Ovary (tissue), 9 donors: ENCODE results near the gene CIDEA. TPM values are rescaled to one million over a fixed set of nuclear protein-coding genes. Genes with fewer than 3 reads are reported as not detected.

Source experiments
- DNase-seq, 5 donors: peaks; one replicate each; pipeline ENCODE4 v3.0.0-alpha.2; 2019 to 2020
- H3K27ac ChIP-seq, 2 donors: fragments of 200-600 bp; one replicate each; pipeline versions ENCODE4 v1.5.1 to v1.8.0; 2019 to 2022
- H3K27me3 ChIP-seq: fragments of 200-600 bp; one replicate; pipeline ENCODE4 v1.8.0; 2022
- H3K36me3 ChIP-seq: fragments of 200-600 bp; sonication (generic); one replicate; pipeline ENCODE4 v1.5.1; 2019
- H3K4me1 ChIP-seq: one replicate; pipeline ENCODE4 v1.8.1; 2013; ENCODE audit warnings: mild to moderate bottlenecking, moderate library complexity; ENCODE audit not compliant: insufficient read depth
- H3K4me3 ChIP-seq: fragments of 200-600 bp; sonication (generic); one replicate; pipeline ENCODE4 v1.5.1; 2017
- H3K9me3 ChIP-seq, 2 donors: fragments of 200-600 bp in 1 of 2; sonication (generic) in 1 of 2; one replicate each; pipeline versions ENCODE4 v1.5.1 to v1.8.1; 2013 to 2019; ENCODE audit warnings: mild to moderate bottlenecking in 1 of 2, moderate library complexity in 1 of 2
- CTCF ChIP-seq, 3 donors: fragments of 450-650 bp in 2 of 3; fragments of 200-600 bp in 1 of 3; IDR thresholded peaks; one replicate each; pipeline versions ENCODE4 v1.5.1 to v1.8.0; 2016 to 2022; ENCODE audit warnings: antibody characterized with exemption in 3 of 3, mild to moderate bottlenecking in 1 of 3
- EP300 ChIP-seq: sonication (generic); formaldehyde crosslinking; IDR thresholded peaks from one replicate; pipeline ENCODE4 v1.6.1; 2017; ENCODE audit warnings: antibody characterized with exemption
- POLR2A ChIP-seq: fragments of 450-650 bp; IDR thresholded peaks from one replicate; pipeline ENCODE4 v1.6.1; 2017; ENCODE audit warnings: antibody characterized with exemption, mild to moderate bottlenecking, moderate library complexity
- WGBS, 3 donors: extraction: QIAGEN DNeasy Blood & Tissue Kit in 1 of 3; methylation state at CpG; one replicate each; pipeline versions ENCODE4 v1.1.5 to v1.1.7; 2013 to 2017; 5-methylcytosine and 5-hydroxymethylcytosine counted together
- intact Hi-C, 4 donors: fragments of 100-400 bp; cut with DNase I; formaldehyde crosslinking; loops; one replicate each; pipeline versions ENCODE4 v1.11.0 to v1.15.1; 2022 to 2023
- polyA plus RNA-seq, 2 donors: library from polyadenylated mRNA; stranded (reverse); fragments of 200-250 nt in 1 of 2; fragments of 350-450 nt in 1 of 2; fragmentation: Illumina TruSeq in 1 of 2; extraction: RNeasy Lipid Tissue Mini Kit (QIAGEN cat#74804) in 1 of 2; gene quantifications; one replicate each; pipeline ENCODE4 v1.2.3, GENCODE V29; 2013 to 2014
- total RNA-seq, 7 donors: library from RNA; depleted of rRNA in 2 of 7; stranded (reverse); fragments of >200 nt in 2 of 7; fragmentation: NEBNext Ultra II Directional in 3 of 7; extraction: Animal tissue kit (Norgen Biotek cat#: 25700) in 3 of 7; gene quantifications; one replicate each; pipeline versions ENCODE4 v1.1.0 to v1.2.4, GENCODE V29; 2016 to 2023
- donor health status: DM: no; HTN: no; CAD: no; lungs with moderate emphysema.
- donor health status: DM: no; HTN: no; CAD: no.
- donor health status: Bipolar disorder and iron deficiency.
- donor health status: DM: yes; HTN: yes; CAD: no.
- donor health status: DM: no; HTN: no; CAD: no.
- donor health status: DM: yes; HTN: yes; CAD: no.

Gene CIDEA
- total and polyA plus RNA-seq, 9 donors, result 0.15 TPM; not detected in 8

GRCh38 chr18:12304351-12305210 lies 50.4 kb downstream of the CIDEA start:
- Histone ChIP-seq H3K27ac (no peak overlapping the region), H3K4me3 (no peak overlapping the region), H3K9me3 (no peaks in the 10 kb centered on the region), H3K27me3 (no peaks in the 10 kb centered on the region), H3K4me1 (peaks cover 1% of the 10 kb centered on the region), H3K36me3 (no peaks in the 10 kb centered on the region)
- TF ChIP-seq CTCF (IDR thresholded peaks at IDR 0.05) (no peak), EP300 (no peak), POLR2A (no peak)
- WGBS, 3 donors, result 65 to 74% (median 68%) methylated on average over 19 of the region's 19 CpGs
- intact Hi-C loops, result no loop called here
- DNase-seq, result peak in 1 of 5 donors; percentile 8

- Histone ChIP-seq H3K4me3 (no peak overlapping the region), H3K4me1 (peaks cover 1% of the 10 kb centered on the region), H3K27ac (no peak overlapping the region), H3K27me3 (no peaks in the 10 kb centered on the region), H3K9me3 (no peaks in the 10 kb centered on the region), H3K36me3 (no peaks in the 10 kb centered on the region)
- TF ChIP-seq EP300, result no peak
- TF ChIP-seq CTCF (IDR thresholded peaks at IDR 0.05), result no peak
- TF ChIP-seq POLR2A, result no peak
- intact Hi-C loops, result no loop called here
- DNase-seq, result no peak
- 82 to 86% (median 86%) methylated on average over 12 of the region's 12 CpGs for WGBS, 3 donors
Observed at GRCh38 chr18:12305211-12305610, 51.0 kb downstream of the CIDEA start.

GRCh38 chr18:12305930-12306629 lies 51.9 kb downstream of the CIDEA start:
- Histone ChIP-seq H3K27me3 (no peaks in the 10 kb centered on the region), H3K9me3 (no peaks in the 10 kb centered on the region), H3K27ac (no peak overlapping the region), H3K36me3 (no peaks in the 10 kb centered on the region), H3K4me1 (peaks cover 1% of the 10 kb centered on the region), H3K4me3 (no peak overlapping the region)
- WGBS, 3 donors, result 80 to 90% (median 90%) methylated on average over 25 of the region's 25 CpGs
- TF ChIP-seq CTCF (IDR thresholded peaks at IDR 0.05) (no peak), POLR2A (no peak), EP300 (no peak)
- DNase-seq, result peak in 1 of 5 donors; percentile 25
- intact Hi-C loops, result no loop called here

- WGBS, 3 donors, result 14 to 17% (median 15%) methylated on average over 39 of the region's 39 CpGs
- Histone ChIP-seq H3K4me3 (peak overlapping the region; percentile 90), H3K27me3 (no peaks in the 10 kb centered on the region), H3K27ac (peak overlapping the region; percentile 94 to 100), H3K4me1 (peaks cover 1% of the 10 kb centered on the region), H3K36me3 (no peaks in the 10 kb centered on the region), H3K9me3 (no peaks in the 10 kb centered on the region)
- peak; percentile 67 to 79 (median 77) for DNase-seq
- peak in 1 of 3 donors; percentile 14 for TF ChIP-seq CTCF (IDR thresholded peaks at IDR 0.05)
- TF ChIP-seq EP300, result no peak
- peak; percentile 7 for TF ChIP-seq POLR2A
- intact Hi-C loops, result no loop called here
Observed at GRCh38 chr18:12306752-12307700, 52.9 kb downstream of the CIDEA start.
